A549 (cell line): ENCODE data around the gene PPP1R7.

Source experiments
- TF ChIP-seq, protein P1 (sequence below): fragments of 450-650 bp; IDR thresholded peaks from 2 replicates; pipeline ENCODE4 v1.6.1; 2014; ENCODE audit warnings: antibody characterized with exemption
- TF ChIP-seq, protein P2 (sequence below): fragments of >200 bp; sonication (Bioruptor Twin); formaldehyde crosslinking; IDR thresholded peaks from 3 replicates; pipeline ENCODE4 v1.6.1; 2016

DNA sequence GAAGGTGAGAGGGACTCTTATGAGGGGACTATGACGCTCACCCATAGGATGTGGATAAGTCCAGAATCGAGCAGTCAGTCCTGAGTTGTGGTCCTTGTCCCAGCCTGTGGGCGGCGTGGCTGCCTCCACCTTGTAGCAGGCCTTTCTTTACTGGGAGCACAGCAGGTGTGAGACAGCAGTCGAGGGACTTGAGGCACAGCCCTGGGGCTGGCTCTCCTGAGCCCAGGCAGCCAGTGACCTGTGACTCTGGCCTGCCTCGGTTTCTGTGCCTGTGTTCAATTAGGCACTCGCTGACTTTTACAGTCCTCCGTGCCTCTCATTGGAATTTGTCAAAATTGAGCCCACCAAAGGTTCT lies 8.3 kb downstream of the PPP1R7 start:
- TF ChIP-seq, protein P1, sequence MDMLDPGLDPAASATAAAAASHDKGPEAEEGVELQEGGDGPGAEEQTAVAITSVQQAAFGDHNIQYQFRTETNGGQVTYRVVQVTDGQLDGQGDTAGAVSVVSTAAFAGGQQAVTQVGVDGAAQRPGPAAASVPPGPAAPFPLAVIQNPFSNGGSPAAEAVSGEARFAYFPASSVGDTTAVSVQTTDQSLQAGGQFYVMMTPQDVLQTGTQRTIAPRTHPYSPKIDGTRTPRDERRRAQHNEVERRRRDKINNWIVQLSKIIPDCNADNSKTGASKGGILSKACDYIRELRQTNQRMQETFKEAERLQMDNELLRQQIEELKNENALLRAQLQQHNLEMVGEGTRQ: no peak
- TF ChIP-seq, protein P2, sequence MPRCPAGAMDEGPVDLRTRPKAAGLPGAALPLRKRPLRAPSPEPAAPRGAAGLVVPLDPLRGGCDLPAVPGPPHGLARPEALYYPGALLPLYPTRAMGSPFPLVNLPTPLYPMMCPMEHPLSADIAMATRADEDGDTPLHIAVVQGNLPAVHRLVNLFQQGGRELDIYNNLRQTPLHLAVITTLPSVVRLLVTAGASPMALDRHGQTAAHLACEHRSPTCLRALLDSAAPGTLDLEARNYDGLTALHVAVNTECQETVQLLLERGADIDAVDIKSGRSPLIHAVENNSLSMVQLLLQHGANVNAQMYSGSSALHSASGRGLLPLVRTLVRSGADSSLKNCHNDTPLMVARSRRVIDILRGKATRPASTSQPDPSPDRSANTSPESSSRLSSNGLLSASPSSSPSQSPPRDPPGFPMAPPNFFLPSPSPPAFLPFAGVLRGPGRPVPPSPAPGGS: no peak
